H1 (cell line): ENCODE measurements around the gene WWC1. TPM values are rescaled to one million over a fixed set of nuclear protein-coding genes. Genes with fewer than 3 reads are reported as not detected.

Experiments
- NANOG ChIP-seq: IDR thresholded peaks from 2 replicates; pipeline ENCODE4 v1.6.1; 2011; ENCODE audit warnings: low read length, low read depth, mild to moderate bottlenecking, inconsistent platforms; ENCODE audit not compliant: insufficient read depth, poor library complexity, severe bottlenecking
- YY1 ChIP-seq: IDR thresholded peaks from 2 replicates; pipeline ENCODE4 v1.6.1; 2011; ENCODE audit warnings: low read depth, mild to moderate bottlenecking, low read length
- polyA plus RNA-seq, 7 experiments: library from polyadenylated mRNA; depleted of rRNA in 3 of 7; stranded (reverse) in 5 of 7; unstranded in 2 of 7; fragments of >200 nt in 5 of 7; fragments of 200-250 nt in 2 of 7; gene quantifications; 1 replicate in 5 of 7; 2 replicates in 1 of 7; 4 replicates in 1 of 7; pipeline versions ENCODE4 v1.2.1 to v1.2.3, GENCODE V29; 2011 to 2013; ENCODE audit warnings: missing spikeins in 2 of 7, mixed read lengths in 2 of 7
- total RNA-seq: library from RNA; stranded (reverse); fragmentation: NEBNext Ultra II Directional; extraction: Animal tissue kit (Norgen Biotek cat#: 25700); gene quantifications from 2 replicates; pipeline ENCODE4 v1.2.1, GENCODE V29; 2021

Gene WWC1
- total and polyA plus RNA-seq, 2 of the 8 experiments (the other 6 are each of a cell fraction or from before 2014, with no cell fraction given), result 16.4 to 41.1 TPM

DNA sequence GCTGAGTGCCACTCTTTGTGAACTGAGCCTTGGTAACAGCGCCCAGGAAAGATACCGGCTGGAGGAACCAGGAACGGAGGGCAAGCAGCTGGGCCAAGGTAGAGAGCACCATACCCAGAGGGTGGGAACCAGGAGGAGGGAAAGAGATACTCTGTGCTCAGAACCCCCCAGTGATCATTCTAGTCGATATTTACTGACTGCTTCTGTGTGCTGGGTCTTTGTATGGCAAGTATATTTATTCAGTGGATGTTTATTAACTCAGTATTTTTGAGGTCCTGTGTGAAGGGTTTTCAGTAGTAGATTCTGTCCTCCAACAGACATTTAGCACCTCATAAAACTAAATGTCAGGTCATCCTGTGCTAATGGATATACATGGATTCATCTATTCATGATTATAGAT, 132.5 kb downstream of the WWC1 start (continued):
- TF ChIP-seq YY1, result no peak
- TF ChIP-seq NANOG, result no peak
